ENCODE data around the gene WFIKKN2. TPM values are rescaled to one million over a fixed set of nuclear protein-coding genes. Genes with fewer than 3 reads are reported as not detected.

WFIKKN2 gene
- total RNA-seq, 1 experiment from 2014 or later, result not detected

GRCh38 chr17:50787106-50787505 is 48.3 kb upstream of the WFIKKN2 start:
- ATAC-seq (no peak), DNase-seq (no peak)
- H3K27ac ChIP-seq (ENCODE audit: low read length), result no peak overlapping the region
- intact Hi-C loops (cut with micrococcal nuclease), result no loop called here
- H3F3A ChIP-seq (ENCODE audit: low read length, unreplicated experiment), result no peaks in the 10 kb centered on the region
- H3K4me2 ChIP-seq (ENCODE audit: low read length), result no peak overlapping the region
- H3K27me3 ChIP-seq (ENCODE audit: low read length), result no peaks in the 10 kb centered on the region
- no peaks in the 10 kb centered on the region for H3K9me3 ChIP-seq (ENCODE audit: low read length)
- H4K20me1 ChIP-seq (ENCODE audit: low read length), result no peaks in the 10 kb centered on the region
- no peak for TF ChIP-seq EZH2phosphoT487 (IDR thresholded peaks at IDR 0.05; ENCODE audit: borderline replicate concordance, low read length)
- TF ChIP-seq EZH2 (IDR thresholded peaks at IDR 0.05; ENCODE audit: low read length, unreplicated experiment), result no peak
- no peak for TF ChIP-seq CTCF (conservative IDR thresholded peaks at IDR 0.05; ENCODE audit: low read depth, low read length)
- ChIA-PET POLR2A (ENCODE audit: unreplicated experiment) (no interaction called here), CTCF (no interaction called here)
- no peak overlapping the region for H3K9ac ChIP-seq (ENCODE audit: low read length)
- H3K36me3 ChIP-seq (ENCODE audit: low read depth, low read length), result no peaks in the 10 kb centered on the region
- H3K4me3 ChIP-seq (ENCODE audit: low read length), result no peak overlapping the region
- BruUV-seq (replicated peaks), result no TSS peak
- no peak overlapping the region for H2AFZ ChIP-seq (ENCODE audit: low read length)
- H3K4me1 ChIP-seq (ENCODE audit: insufficient read depth, low read length), result no peaks in the 10 kb centered on the region
- H3K9me2 ChIP-seq (replicated peaks; ENCODE audit: low read length), result no peaks in the 10 kb centered on the region
- no peaks in the 10 kb centered on the region for H3K79me2 ChIP-seq (ENCODE audit: low read length)

- Histone ChIP-seq H3K9me3 (ENCODE audit: low read length) (no peaks in the 10 kb centered on the region), H2AFZ (ENCODE audit: low read length) (no peak overlapping the region), H3K4me1 (ENCODE audit: insufficient read depth, low read length) (no peaks in the 10 kb centered on the region), H3K27ac (ENCODE audit: low read length) (no peak overlapping the region), H3K79me2 (ENCODE audit: low read length) (no peaks in the 10 kb centered on the region), H3F3A (ENCODE audit: low read length, unreplicated experiment) (no peaks in the 10 kb centered on the region), H4K20me1 (ENCODE audit: low read length) (no peaks in the 10 kb centered on the region), H3K27me3 (ENCODE audit: low read length) (no peaks in the 10 kb centered on the region), H3K4me2 (ENCODE audit: low read length) (no peak overlapping the region), H3K36me3 (ENCODE audit: low read depth, low read length) (no peaks in the 10 kb centered on the region), H3K4me3 (ENCODE audit: low read length) (no peak overlapping the region), H3K9me2 (replicated peaks; ENCODE audit: low read length) (no peaks in the 10 kb centered on the region), H3K9ac (ENCODE audit: low read length) (no peak overlapping the region)
- TF ChIP-seq EZH2phosphoT487 (IDR thresholded peaks at IDR 0.05; ENCODE audit: borderline replicate concordance, low read length) (no peak), EZH2 (IDR thresholded peaks at IDR 0.05; ENCODE audit: low read length, unreplicated experiment) (no peak), CTCF (conservative IDR thresholded peaks at IDR 0.05; ENCODE audit: low read depth, low read length) (no peak)
- DNase-seq, result no peak
- POLR2A ChIA-PET (ENCODE audit: unreplicated experiment), result no interaction called here
- intact Hi-C loops (cut with micrococcal nuclease), result no loop called here
- no TSS peak for BruUV-seq (replicated peaks)
- no peak for ATAC-seq
- CTCF ChIA-PET, result no interaction called here
Observed at GRCh38 chr17:50790618-50791017, 44.8 kb upstream of the WFIKKN2 start.

- no peak overlapping the region for H3K4me2 ChIP-seq (ENCODE audit: low read length)
- H3K9me2 ChIP-seq (replicated peaks; ENCODE audit: low read length), result no peaks in the 10 kb centered on the region
- no TSS peak for BruUV-seq (replicated peaks)
- CTCF ChIA-PET, result no interaction called here
- no peaks in the 10 kb centered on the region for H3K36me3 ChIP-seq (ENCODE audit: low read depth, low read length)
- H3F3A ChIP-seq (ENCODE audit: low read length, unreplicated experiment), result no peaks in the 10 kb centered on the region
- no peak overlapping the region for H3K4me3 ChIP-seq (ENCODE audit: low read length)
- no peaks in the 10 kb centered on the region for H4K20me1 ChIP-seq (ENCODE audit: low read length)
- no peaks in the 10 kb centered on the region for H3K4me1 ChIP-seq (ENCODE audit: insufficient read depth, low read length)
- H2AFZ ChIP-seq (ENCODE audit: low read length), result no peak overlapping the region
- TF ChIP-seq CTCF (conservative IDR thresholded peaks at IDR 0.05; ENCODE audit: low read depth, low read length), result no peak
- no peak for TF ChIP-seq EZH2 (IDR thresholded peaks at IDR 0.05; ENCODE audit: low read length, unreplicated experiment)
- TF ChIP-seq EZH2phosphoT487 (IDR thresholded peaks at IDR 0.05; ENCODE audit: borderline replicate concordance, low read length), result no peak
- DNase-seq, result no peak
- no peak overlapping the region for H3K9ac ChIP-seq (ENCODE audit: low read length)
- intact Hi-C loops (cut with micrococcal nuclease), result no loop called here
- no peaks in the 10 kb centered on the region for H3K79me2 ChIP-seq (ENCODE audit: low read length)
- POLR2A ChIA-PET (ENCODE audit: unreplicated experiment), result no interaction called here
- H3K9me3 ChIP-seq (ENCODE audit: low read length), result no peaks in the 10 kb centered on the region
- no peak overlapping the region for H3K27ac ChIP-seq (ENCODE audit: low read length)
- no peaks in the 10 kb centered on the region for H3K27me3 ChIP-seq (ENCODE audit: low read length)
- ATAC-seq, result no peak
Observed at GRCh38 chr17:50792132-50792531, 43.3 kb upstream of the WFIKKN2 start.

Data from PC-3 (cell line).